ENCODE results near the gene RPL35A.
"Not testable (repeated sequence)": the region's sequence is repeated elsewhere in the genome, so short reads cannot be mapped to it uniquely, and the experiment has no call there.

DNA sequence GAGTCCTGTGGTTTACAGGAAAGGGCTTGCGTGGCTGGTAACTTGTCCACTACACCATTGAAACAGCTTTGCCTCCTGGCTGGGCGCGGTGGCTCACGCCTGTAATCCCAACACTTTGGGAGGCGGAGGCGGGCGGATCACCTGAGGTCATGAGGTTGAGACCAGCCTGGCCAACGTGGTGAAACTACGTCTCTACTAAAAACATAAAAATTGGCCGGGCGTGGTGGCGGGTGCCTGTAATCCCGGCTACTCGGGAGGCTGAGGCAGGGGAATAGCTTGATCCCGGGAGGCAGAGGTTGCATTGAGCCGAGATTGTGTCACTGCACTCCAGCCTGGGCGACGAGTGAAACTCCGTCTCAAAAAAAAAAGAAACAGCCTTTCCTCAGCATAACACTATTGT, 8.9 kb downstream of the RPL35A start:
- TF ChIP-seq, protein P1, sequence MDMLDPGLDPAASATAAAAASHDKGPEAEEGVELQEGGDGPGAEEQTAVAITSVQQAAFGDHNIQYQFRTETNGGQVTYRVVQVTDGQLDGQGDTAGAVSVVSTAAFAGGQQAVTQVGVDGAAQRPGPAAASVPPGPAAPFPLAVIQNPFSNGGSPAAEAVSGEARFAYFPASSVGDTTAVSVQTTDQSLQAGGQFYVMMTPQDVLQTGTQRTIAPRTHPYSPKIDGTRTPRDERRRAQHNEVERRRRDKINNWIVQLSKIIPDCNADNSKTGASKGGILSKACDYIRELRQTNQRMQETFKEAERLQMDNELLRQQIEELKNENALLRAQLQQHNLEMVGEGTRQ (IDR thresholded peaks at IDR 0.05; ENCODE audit: low read length) = not testable (repeated sequence)
- not testable (repeated sequence) for TF ChIP-seq HDAC2 (IDR thresholded peaks at IDR 0.05; ENCODE audit: borderline replicate concordance in 1 of 2, low read depth in 2 of 2, low read length in 2 of 2); POLR2A (IDR thresholded peaks at IDR 0.05; ENCODE audit: control extremely low read depth in 1 of 2, low read depth in 2 of 2, low read length in 2 of 2); FOSL1 (IDR thresholded peaks at IDR 0.05; ENCODE audit: insufficient read depth, low read depth, low read length); GTF2F1 (IDR thresholded peaks at IDR 0.05; ENCODE audit: borderline replicate concordance, low read depth, low read length); POLR2AphosphoS5 (IDR thresholded peaks at IDR 0.05; ENCODE audit: low read depth, low read length); PHF8 (conservative IDR thresholded peaks at IDR 0.05; ENCODE audit: low read depth, low read length); SRF (IDR thresholded peaks at IDR 0.05; ENCODE audit: low read depth, low read length)
- TF ChIP-seq, protein P2, sequence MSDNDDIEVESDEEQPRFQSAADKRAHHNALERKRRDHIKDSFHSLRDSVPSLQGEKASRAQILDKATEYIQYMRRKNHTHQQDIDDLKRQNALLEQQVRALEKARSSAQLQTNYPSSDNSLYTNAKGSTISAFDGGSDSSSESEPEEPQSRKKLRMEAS (IDR thresholded peaks at IDR 0.05) = not testable (repeated sequence)
- TF ChIP-seq, protein P3, sequence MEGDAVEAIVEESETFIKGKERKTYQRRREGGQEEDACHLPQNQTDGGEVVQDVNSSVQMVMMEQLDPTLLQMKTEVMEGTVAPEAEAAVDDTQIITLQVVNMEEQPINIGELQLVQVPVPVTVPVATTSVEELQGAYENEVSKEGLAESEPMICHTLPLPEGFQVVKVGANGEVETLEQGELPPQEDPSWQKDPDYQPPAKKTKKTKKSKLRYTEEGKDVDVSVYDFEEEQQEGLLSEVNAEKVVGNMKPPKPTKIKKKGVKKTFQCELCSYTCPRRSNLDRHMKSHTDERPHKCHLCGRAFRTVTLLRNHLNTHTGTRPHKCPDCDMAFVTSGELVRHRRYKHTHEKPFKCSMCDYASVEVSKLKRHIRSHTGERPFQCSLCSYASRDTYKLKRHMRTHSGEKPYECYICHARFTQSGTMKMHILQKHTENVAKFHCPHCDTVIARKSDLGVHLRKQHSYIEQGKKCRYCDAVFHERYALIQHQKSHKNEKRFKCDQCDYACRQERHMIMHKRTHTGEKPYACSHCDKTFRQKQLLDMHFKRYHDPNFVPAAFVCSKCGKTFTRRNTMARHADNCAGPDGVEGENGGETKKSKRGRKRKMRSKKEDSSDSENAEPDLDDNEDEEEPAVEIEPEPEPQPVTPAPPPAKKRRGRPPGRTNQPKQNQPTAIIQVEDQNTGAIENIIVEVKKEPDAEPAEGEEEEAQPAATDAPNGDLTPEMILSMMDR (IDR thresholded peaks at IDR 0.05; ENCODE audit: control extremely low read depth in 1 of 3, insufficient read depth in 1 of 3, low read depth in 1 of 3, low read length in 3 of 3) = not testable (repeated sequence)
